GM12874 (cell line): ENCODE results near the gene UCHL3.

Experiments
- CTCF ChIP-seq: IDR thresholded peaks from 2 replicates; pipeline ENCODE4 v1.5.1; 2011; ENCODE audit warnings: low read depth, mild to moderate bottlenecking, control low read depth, low read length, moderate library complexity; ENCODE audit not compliant: insufficient read depth

UCHL3 gene

GRCh38 chr13:75607447-75607846 is 57.9 kb downstream of the UCHL3 start:
- no peak for TF ChIP-seq CTCF

- TF ChIP-seq CTCF = no peak
These were observed 60.9 kb downstream of the UCHL3 start for GRCh38 chr13:75610466-75610865.

- TF ChIP-seq CTCF = no peak
These were observed 62.8 kb downstream of the UCHL3 start for GRCh38 chr13:75612354-75612753.

- no peak for TF ChIP-seq CTCF
These were observed 67.6 kb downstream of the UCHL3 start for GRCh38 chr13:75617230-75617629.

GRCh38 chr13:75618308-75618707 is 68.7 kb downstream of the UCHL3 start:
- no peak for TF ChIP-seq CTCF

- TF ChIP-seq CTCF = no peak
These were observed 70.4 kb downstream of the UCHL3 start for GRCh38 chr13:75620020-75620419.

GRCh38 chr13:75621147-75621546 is 71.6 kb downstream of the UCHL3 start:
- no peak for TF ChIP-seq CTCF

- no peak for TF ChIP-seq CTCF
These were observed 79.2 kb downstream of the UCHL3 start for GRCh38 chr13:75628801-75629200.
